KMS-11 (cell line): Measurements from ENCODE around the gene DNM3.

Source experiments
- H2AFZ ChIP-seq: fragments of 200-600 bp; sonication (generic); 2 replicates; pipeline ENCODE4 v1.6.1; 2016; ENCODE audit warnings: antibody characterized with exemption, mixed run types, low read depth
- H3K27ac ChIP-seq: fragments of 200-600 bp; sonication (generic); 2 replicates; pipeline ENCODE4 v1.6.1; 2016; ENCODE audit warnings: mild to moderate bottlenecking, mixed run types
- H3K27me3 ChIP-seq: fragments of 200-600 bp; sonication (generic); 2 replicates; pipeline ENCODE4 v1.6.1; 2017; ENCODE audit warnings: mild to moderate bottlenecking, low read depth, mixed run types, moderate library complexity; ENCODE audit not compliant: insufficient read depth
- H3K36me3 ChIP-seq: fragments of 200-600 bp; sonication (generic); 2 replicates; pipeline ENCODE4 v1.6.1; 2017; ENCODE audit warnings: mild to moderate bottlenecking, mixed run types; ENCODE audit not compliant: insufficient read depth
- H3K4me1 ChIP-seq: fragments of 200-600 bp; sonication (generic); 2 replicates; pipeline ENCODE4 v1.6.1; 2016; ENCODE audit warnings: mild to moderate bottlenecking, low read depth, mixed run types; ENCODE audit not compliant: poor library complexity, severe bottlenecking
- H3K4me2 ChIP-seq: fragments of 200-600 bp; sonication (generic); 2 replicates; pipeline ENCODE4 v1.7.0; 2016; ENCODE audit warnings: mild to moderate bottlenecking, mixed run types
- H3K4me3 ChIP-seq: fragments of 200-600 bp; sonication (generic); IDR thresholded peaks from 2 replicates; pipeline ENCODE4 v1.6.1; 2017; ENCODE audit warnings: low read depth, low read length, mixed read lengths; ENCODE audit not compliant: insufficient read depth
- H3K79me2 ChIP-seq: fragments of 200-600 bp; sonication (generic); 2 replicates; pipeline ENCODE4 v1.6.1; 2016; ENCODE audit warnings: low read depth, mixed run types; ENCODE audit not compliant: insufficient read depth
- H3K9ac ChIP-seq: fragments of 200-600 bp; sonication (generic); 2 replicates; pipeline ENCODE4 v1.6.1; 2016; ENCODE audit warnings: mild to moderate bottlenecking, mixed run types
- H4K20me1 ChIP-seq: fragments of 200-600 bp; sonication (generic); 2 replicates; pipeline ENCODE4 v1.6.1; 2016; ENCODE audit warnings: mild to moderate bottlenecking, mixed run types; ENCODE audit not compliant: insufficient read depth
- CTCF ChIP-seq: fragments of 200-600 bp; sonication (generic); conservative IDR thresholded peaks from 2 replicates; pipeline ENCODE4 v1.6.1; 2017; ENCODE audit warnings: low read depth, mild to moderate bottlenecking, antibody characterized with exemption, low read length, moderate library complexity, mixed read lengths

Gene DNM3

GRCh38 chr1:172401477-172401876 is 560.2 kb downstream of the DNM3 start:
- Histone ChIP-seq H3K27me3 (no peaks in the 10 kb centered on the region), H3K79me2 (no peaks in the 10 kb centered on the region), H2AFZ (no peak overlapping the region), H3K9ac (no peak overlapping the region), H3K27ac (no peak overlapping the region), H3K4me2 (no peak overlapping the region), H3K36me3 (no peaks in the 10 kb centered on the region), H3K4me3 (no peak overlapping the region), H3K4me1 (no peaks in the 10 kb centered on the region), H4K20me1 (no peaks in the 10 kb centered on the region)
- TF ChIP-seq CTCF, result no peak

- no peak for TF ChIP-seq CTCF
- no peaks in the 10 kb centered on the region for H3K36me3 ChIP-seq
- H3K4me3 ChIP-seq, result no peak overlapping the region
Measured at GRCh38 chr1:172401892-172402291, 560.6 kb downstream of the DNM3 start.

GRCh38 chr1:172402878-172403569 is 561.7 kb downstream of the DNM3 start:
- H3K27me3 ChIP-seq, result no peaks in the 10 kb centered on the region
- TF ChIP-seq CTCF, result no peak
- H3K4me3 ChIP-seq, result no peak overlapping the region
- no peaks in the 10 kb centered on the region for H3K4me1 ChIP-seq
- H3K79me2 ChIP-seq, result no peaks in the 10 kb centered on the region
- no peak overlapping the region for H3K4me2 ChIP-seq
- no peaks in the 10 kb centered on the region for H3K36me3 ChIP-seq
- H3K27ac ChIP-seq, result no peak overlapping the region
- H3K9ac ChIP-seq, result no peak overlapping the region
- H2AFZ ChIP-seq, result no peak overlapping the region
- no peaks in the 10 kb centered on the region for H4K20me1 ChIP-seq

More at GRCh38 chr1:172401892-172402291, 560.6 kb downstream of the DNM3 start:
- no peak overlapping the region for H3K27ac ChIP-seq
- H3K27me3 ChIP-seq, result no peaks in the 10 kb centered on the region
- no peak overlapping the region for H3K4me2 ChIP-seq
- H3K4me1 ChIP-seq, result no peaks in the 10 kb centered on the region
- no peak overlapping the region for H3K9ac ChIP-seq
- H3K79me2 ChIP-seq, result no peaks in the 10 kb centered on the region
- H2AFZ ChIP-seq, result no peak overlapping the region
- no peaks in the 10 kb centered on the region for H4K20me1 ChIP-seq

- Histone ChIP-seq H4K20me1 (no peaks in the 10 kb centered on the region), H3K4me2 (no peak overlapping the region), H3K79me2 (no peaks in the 10 kb centered on the region), H3K4me3 (no peak overlapping the region), H3K27me3 (no peaks in the 10 kb centered on the region), H2AFZ (no peak overlapping the region), H3K4me1 (no peaks in the 10 kb centered on the region), H3K36me3 (no peaks in the 10 kb centered on the region), H3K9ac (no peak overlapping the region), H3K27ac (no peak overlapping the region)
- TF ChIP-seq CTCF, result no peak
Measured at GRCh38 chr1:172404121-172404520, 562.8 kb downstream of the DNM3 start.
